IMR-90 (cell line): Measurements from ENCODE around the gene PAN2. TPM values are rescaled to one million over a fixed set of nuclear protein-coding genes. Genes with fewer than 3 reads are reported as not detected.

ENCODE experiments used
- ATAC-seq: fragments of 200-7000 bp; cut with Tn5 transposase; 2 replicates; pipeline ENCODE4 v1.9.1; 2020; ENCODE audit warnings: low read depth, mild to moderate bottlenecking, moderate library complexity
- BruUV-seq: library from RNA; stranded (reverse); fragments of 400-500 nt; replicated peaks from 2 replicates; lab custom pipeline; 2021; lab: Mats Ljungman, UMichigan
- CTCF ChIA-PET: fragments of 300-600 bp; formaldehyde crosslinking; extraction: SDS; loops from one replicate; lab custom pipeline; 2021; ENCODE audit warnings: antibody characterized with exemption; lab: Yijun Ruan, JAX
- POLR2A ChIA-PET: fragments of 300-600 bp; sonication (Branson Sonifier 250); formaldehyde crosslinking; loops from one replicate; lab custom pipeline; 2022; ENCODE audit warnings: antibody characterized with exemption; ENCODE audit not compliant: unreplicated experiment; lab: Charles Lee
- DNase-seq: peaks from one replicate; pipeline ENCODE4 v3.0.0; 2013
- H2AFZ ChIP-seq: replicated peaks from 2 replicates; pipeline ENCODE3; 2013; ENCODE audit warnings: low read length, mild to moderate bottlenecking; ENCODE audit not compliant: poor library complexity
- H2AK5ac ChIP-seq: 2 replicates; pipeline ENCODE4 v1.6.1; 2013; ENCODE audit warnings: low read depth, low read length, inconsistent platforms
- H2AK9ac ChIP-seq: replicated peaks from 2 replicates; pipeline ENCODE3; 2013; ENCODE audit warnings: mild to moderate bottlenecking, low read depth, low read length, moderate library complexity; ENCODE audit not compliant: poor library complexity
- H2BK120ac ChIP-seq: 2 replicates; pipeline ENCODE4 v1.6.1; 2013; ENCODE audit warnings: low read depth, low read length, inconsistent platforms
- H2BK15ac ChIP-seq: 3 replicates; pipeline ENCODE4 v1.6.1; 2013; ENCODE audit warnings: low read depth, low read length, inconsistent platforms
- H2BK20ac ChIP-seq: 2 replicates; pipeline ENCODE4 v1.6.1; 2013; ENCODE audit warnings: low read depth, mild to moderate bottlenecking, inconsistent platforms, low read length, moderate library complexity
- H2BK5ac ChIP-seq: 2 replicates; pipeline ENCODE4 v1.6.1; 2013; ENCODE audit warnings: mild to moderate bottlenecking, low read depth, low read length, inconsistent platforms; ENCODE audit not compliant: poor library complexity, severe bottlenecking
- H3K14ac ChIP-seq: replicated peaks from 2 replicates; pipeline ENCODE4 v1.6.1; 2013; ENCODE audit warnings: low read depth, low read length, inconsistent platforms
- H3K18ac ChIP-seq: 2 replicates; pipeline ENCODE4 v1.6.1; 2013; ENCODE audit warnings: low read depth, low read length, control low read depth
- H3K23ac ChIP-seq: 2 replicates; pipeline ENCODE4 v1.6.1; 2013; ENCODE audit warnings: low read depth, low read length, inconsistent platforms
- H3K27ac ChIP-seq: 2 replicates; pipeline ENCODE4 v1.5.1; 2013; ENCODE audit warnings: mild to moderate bottlenecking, control low read depth, low read length; ENCODE audit not compliant: insufficient read depth
- H3K27me3 ChIP-seq: 2 replicates; pipeline ENCODE4 v1.6.1; 2013; ENCODE audit warnings: low read length; ENCODE audit not compliant: control insufficient read depth, insufficient read depth
- H3K36me3 ChIP-seq: 2 replicates; pipeline ENCODE4 v1.6.1; 2013; ENCODE audit warnings: low read length, mixed read lengths; ENCODE audit not compliant: control insufficient read depth, insufficient read depth
- H3K4ac ChIP-seq: 2 replicates; pipeline ENCODE4 v1.6.1; 2013; ENCODE audit warnings: low read depth, low read length, inconsistent platforms
- H3K4me1 ChIP-seq: 2 replicates; pipeline ENCODE4 v1.6.1; 2013; ENCODE audit warnings: low read length, mixed read lengths; ENCODE audit not compliant: control insufficient read depth, insufficient read depth
- H3K4me2 ChIP-seq: 2 replicates; pipeline ENCODE4 v1.6.1; 2013; ENCODE audit warnings: low read depth, mild to moderate bottlenecking, control low read depth, low read length, moderate library complexity
- H3K4me3 ChIP-seq: 2 replicates; pipeline ENCODE4 v1.5.1; 2013; ENCODE audit warnings: low read depth, mild to moderate bottlenecking, control low read depth, low read length, moderate library complexity; ENCODE audit not compliant: insufficient read depth
- H3K56ac ChIP-seq: 2 replicates; pipeline ENCODE4 v1.6.1; 2013; ENCODE audit warnings: low read length, inconsistent platforms; ENCODE audit not compliant: insufficient read depth; ENCODE audit errors: extremely low read depth
- H3K79me1 ChIP-seq, 2 experiments: 2 replicates each; pipeline ENCODE4 v1.6.1; 2013; ENCODE audit warnings: low read length in 2 of 2, inconsistent platforms in 1 of 2, low read depth in 1 of 2
- H3K9ac ChIP-seq: 2 replicates; pipeline ENCODE4 v1.6.1; 2013; ENCODE audit warnings: low read depth, low read length, control low read depth
- H3K9me1 ChIP-seq: 2 replicates; pipeline ENCODE4 v1.6.1; 2013; ENCODE audit warnings: low read length, inconsistent platforms; ENCODE audit not compliant: insufficient read depth
- H3K9me3 ChIP-seq: 2 replicates; pipeline ENCODE4 v1.6.1; 2013; ENCODE audit warnings: low read length; ENCODE audit not compliant: control insufficient read depth, insufficient read depth
- H4K20me1 ChIP-seq: 2 replicates; pipeline ENCODE4 v1.6.1; 2013; ENCODE audit warnings: low read length, inconsistent platforms; ENCODE audit not compliant: insufficient read depth
- H4K5ac ChIP-seq: 2 replicates; pipeline ENCODE4 v1.6.1; 2013; ENCODE audit warnings: mild to moderate bottlenecking, low read depth, low read length, control low read depth
- H4K8ac ChIP-seq, 2 experiments: 2 replicates each; pipeline ENCODE4 v1.6.1; 2013; ENCODE audit warnings: low read depth in 2 of 2, low read length in 2 of 2, control low read depth in 1 of 2, inconsistent platforms in 1 of 2
- H4K91ac ChIP-seq: 2 replicates; pipeline ENCODE4 v1.6.1; 2013; ENCODE audit warnings: low read depth, low read length, inconsistent platforms; ENCODE audit not compliant: insufficient read depth
- BHLHE40 ChIP-seq: fragments of 150-350 bp; IDR thresholded peaks from 2 replicates; pipeline ENCODE4 v1.6.1; 2016; ENCODE audit warnings: mild to moderate bottlenecking, low read depth, low read length
- CEBPB ChIP-seq: IDR thresholded peaks from 2 replicates; pipeline ENCODE4 v1.6.1; 2012; ENCODE audit warnings: low read depth, low read length, improper control_type of control experiment
- CHD1 ChIP-seq: IDR thresholded peaks from 2 replicates; pipeline ENCODE4 v1.6.1; 2012; ENCODE audit warnings: low read depth, low read length, improper control_type of control experiment
- FOS ChIP-seq: fragments of 150-350 bp; IDR thresholded peaks from 2 replicates; pipeline ENCODE4 v1.6.1; 2016; ENCODE audit warnings: low read depth, low read length
- MAFK ChIP-seq: IDR thresholded peaks from 2 replicates; pipeline ENCODE4 v1.6.1; 2012; ENCODE audit warnings: low read depth, low read length, improper control_type of control experiment
- MAZ ChIP-seq: IDR thresholded peaks from 2 replicates; pipeline ENCODE4 v1.6.1; 2012; ENCODE audit warnings: low read depth, mild to moderate bottlenecking, low read length, improper control_type of control experiment, moderate library complexity, borderline replicate concordance
- MXI1 ChIP-seq: IDR thresholded peaks from 2 replicates; pipeline ENCODE4 v1.6.1; 2012; ENCODE audit warnings: low read depth, mild to moderate bottlenecking, low read length, moderate library complexity, borderline replicate concordance
- NFE2L2 ChIP-seq: fragments of 150-350 bp; IDR thresholded peaks from 2 replicates; pipeline ENCODE4 v1.6.1; 2016; ENCODE audit warnings: low read depth, mild to moderate bottlenecking, low read length
- POLR2A ChIP-seq: IDR thresholded peaks from 2 replicates; pipeline ENCODE4 v1.6.1; 2012; ENCODE audit warnings: mild to moderate bottlenecking, low read depth, low read length
- RAD21 ChIP-seq: IDR thresholded peaks from 2 replicates; pipeline ENCODE4 v1.6.1; 2012; ENCODE audit warnings: low read length, improper control_type of control experiment
- RCOR1 ChIP-seq: IDR thresholded peaks from 2 replicates; pipeline ENCODE4 v1.6.1; 2012; ENCODE audit warnings: mild to moderate bottlenecking, low read length, improper control_type of control experiment; ENCODE audit not compliant: insufficient replicate concordance
- RFX5 ChIP-seq: IDR thresholded peaks from 2 replicates; pipeline ENCODE4 v1.8.0; 2012; ENCODE audit warnings: low read depth, mild to moderate bottlenecking, low read length, moderate library complexity
- SMC3 ChIP-seq: fragments of 150-350 bp; IDR thresholded peaks from 2 replicates; pipeline ENCODE4 v1.6.1; 2016; ENCODE audit warnings: low read depth, mild to moderate bottlenecking, antibody characterized with exemption, low read length, moderate library complexity
- USF2 ChIP-seq: fragments of 150-350 bp; IDR thresholded peaks from 2 replicates; pipeline ENCODE4 v1.6.1; 2017; ENCODE audit warnings: mild to moderate bottlenecking, antibody characterized with exemption, low read length, low read depth
- WGBS, 2 experiments: methylation state at CpG; one replicate each; pipeline versions ENCODE4 v1.1.5 to v1.1.7; 2013; ENCODE audit warnings: missing lambda C conversion rate in 2 of 2; ENCODE audit not compliant: insufficient read length in 1 of 2; ENCODE audit errors: extremely low coverage in 2 of 2; 5-methylcytosine and 5-hydroxymethylcytosine counted together
- dilution Hi-C: fragments of 300-500 bp; cut with HindIII; formaldehyde crosslinking; loops from one replicate; pipeline ENCODE4 v1.14.3; 2018; ENCODE audit warnings: low sequenced_read_pairs; ENCODE audit not compliant: unreplicated experiment
- in situ Hi-C: fragments of 300-500 bp; cut with MboI; formaldehyde crosslinking; loops from 3 replicates; pipeline ENCODE4 v1.14.3; 2019; ENCODE audit warnings: low sequenced_read_pairs, inconsistent platforms, mixed read lengths
- intact Hi-C: fragments of 100-400 bp; cut with micrococcal nuclease; formaldehyde crosslinking; loops from 2 replicates; pipeline ENCODE4 v1.10.0; 2022
- polyA plus RNA-seq, 3 experiments: library from polyadenylated mRNA; depleted of rRNA; stranded (reverse); fragments of >200 nt; gene quantifications; 2 replicates each; pipeline ENCODE4 v1.2.3, GENCODE V29; 2012; ENCODE audit warnings: low replicate concordance in 1 of 3
- total RNA-seq: library from RNA; depleted of rRNA; stranded (reverse); fragments of >200 nt; gene quantifications from 2 replicates; pipeline ENCODE4 v1.2.3, GENCODE V29; 2012
- TF ChIP-seq, protein P1 (sequence below): conservative IDR thresholded peaks from 2 replicates; pipeline ENCODE4 v1.5.1; 2012; ENCODE audit warnings: mild to moderate bottlenecking, low read depth, low read length, improper control_type of control experiment

PAN2 gene
- total and polyA plus RNA-seq, 2 of the 4 experiments (the other 2 are of a cell fraction), result 9.7 to 20.2 TPM

- H2BK5ac ChIP-seq, result peak within 1 kb of the TSS; percentile 78
- 1% methylated on average over 14 of the region's 68 CpGs; no CpG with 5 or more reads in 1 of the 2 experiments for WGBS, 2 experiments
- TF ChIP-seq RFX5, result peak; percentile 70
- TF ChIP-seq MAZ, result no peak
- TF ChIP-seq MXI1, result peak; percentile 60; the same call in 1 of the 2 replicates
- TF ChIP-seq POLR2A, result peak; percentile 87
- TF ChIP-seq FOS, result no peak
- TF ChIP-seq, protein P1, sequence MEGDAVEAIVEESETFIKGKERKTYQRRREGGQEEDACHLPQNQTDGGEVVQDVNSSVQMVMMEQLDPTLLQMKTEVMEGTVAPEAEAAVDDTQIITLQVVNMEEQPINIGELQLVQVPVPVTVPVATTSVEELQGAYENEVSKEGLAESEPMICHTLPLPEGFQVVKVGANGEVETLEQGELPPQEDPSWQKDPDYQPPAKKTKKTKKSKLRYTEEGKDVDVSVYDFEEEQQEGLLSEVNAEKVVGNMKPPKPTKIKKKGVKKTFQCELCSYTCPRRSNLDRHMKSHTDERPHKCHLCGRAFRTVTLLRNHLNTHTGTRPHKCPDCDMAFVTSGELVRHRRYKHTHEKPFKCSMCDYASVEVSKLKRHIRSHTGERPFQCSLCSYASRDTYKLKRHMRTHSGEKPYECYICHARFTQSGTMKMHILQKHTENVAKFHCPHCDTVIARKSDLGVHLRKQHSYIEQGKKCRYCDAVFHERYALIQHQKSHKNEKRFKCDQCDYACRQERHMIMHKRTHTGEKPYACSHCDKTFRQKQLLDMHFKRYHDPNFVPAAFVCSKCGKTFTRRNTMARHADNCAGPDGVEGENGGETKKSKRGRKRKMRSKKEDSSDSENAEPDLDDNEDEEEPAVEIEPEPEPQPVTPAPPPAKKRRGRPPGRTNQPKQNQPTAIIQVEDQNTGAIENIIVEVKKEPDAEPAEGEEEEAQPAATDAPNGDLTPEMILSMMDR, result peak; percentile 59
- no peak for TF ChIP-seq CHD1
- no peak for TF ChIP-seq CEBPB
- no peak for TF ChIP-seq MAFK
- no peak for TF ChIP-seq USF2
- no peak; the same call in 1 of the 2 replicates for TF ChIP-seq RAD21
- TF ChIP-seq NFE2L2, result no peak
- TF ChIP-seq BHLHE40, result no peak
- TF ChIP-seq RCOR1, result no peak
- TF ChIP-seq SMC3, result 0 out of 2 replicates have a peak, but pooled peaks have one; percentile 14
These were observed 66.9 kb downstream of the PAN2 start, which contains the start of gene COQ10A for GRCh38 chr12:56266693-56267442. Gene COQ10A, plus strand, starts transcription at chr12:56266942. Its CDS starts 177 bp downstream, at chr12:56267119.

More at GRCh38 chr12:56266693-56267442, 66.9 kb downstream of the PAN2 start, which contains the start of gene COQ10A:
- peak; percentile 96 for ATAC-seq
- POLR2A ChIA-PET, result no interaction called here
- Histone ChIP-seq H3K4me2 (peak within 1 kb of the TSS; percentile 83), H3K36me3 (peaks cover 11% of the 10 kb centered on the region), H4K8ac (peak within 1 kb of the TSS; percentile 33 to 83), H2BK120ac (peak within 1 kb of the TSS; percentile 73), H3K4ac (peak within 1 kb of the TSS; percentile 77), H2BK15ac (peak within 1 kb of the TSS; percentile 93; the same call in 2 of the 3 replicates), H3K4me3 (peak within 1 kb of the TSS; percentile 61), H3K18ac (no peak within 1 kb of the TSS; the same call in 1 of the 2 replicates), H2AK5ac (peak within 1 kb of the TSS; percentile 62), H3K4me1 (peaks cover 10% of the 10 kb centered on the region), H4K91ac (peak within 1 kb of the TSS; percentile 92), H4K20me1 (no peaks in the 10 kb centered on the region), H4K5ac (peak within 1 kb of the TSS; percentile 29), H3K14ac (peak within 1 kb of the TSS; percentile 82), H3K56ac (peak within 1 kb of the TSS; percentile 71; the same call in 1 of the 2 replicates), H3K79me1 (peaks cover 0 to 21% of the 10 kb centered on the region in 2 experiments; a peak in 2 of 4 replicates), H2AK9ac (peak within 1 kb of the TSS; percentile 96), H2AFZ (peak within 1 kb of the TSS; percentile 100), H3K9ac (peak within 1 kb of the TSS; percentile 73), H3K9me3 (no peaks in the 10 kb centered on the region), H3K23ac (peak within 1 kb of the TSS; percentile 86; the same call in 1 of the 2 replicates), H3K27ac (peak within 1 kb of the TSS; percentile 78), H3K27me3 (no peaks in the 10 kb centered on the region), H2BK20ac (no peak within 1 kb of the TSS; the same call in 1 of the 2 replicates), H3K9me1 (peaks cover 9% of the 10 kb centered on the region; the same call in 1 of the 2 replicates)
- dilution Hi-C loops, result no loop called here
- intact Hi-C loops, result loop anchor here (2.0 kb wide), 1 partner anchor 198 kb away; no protein-coding TSS in a partner anchor
- peak; percentile 82 for DNase-seq
- no TSS peak for BruUV-seq
- in situ Hi-C loops, result no loop called here
- CTCF ChIA-PET, result interaction anchor here (0.6 to 1.4 kb wide), 2 partner anchors 33 to 45 kb away, joined by 3 to 4 read pairs; partner anchors contain the start of gene RNF41
